A549 (cell line): Measurements from ENCODE around the gene GSTT2B. TPM values are rescaled to one million over a fixed set of nuclear protein-coding genes. Genes with fewer than 3 reads are reported as not detected.

Source experiments
- ATAC-seq, 2 experiments: fragments of 200-7000 bp in 1 of 2; fragments of >200 bp in 1 of 2; cut with Nextera tagmentation in 1 of 2; cut with Tn5 transposase in 1 of 2; 3 replicates each; pipeline versions ENCODE4 v1.8.0 to v1.9.1; 2018 to 2020; ENCODE audit warnings: mild to moderate bottlenecking in 1 of 2, moderate library complexity in 1 of 2
- CTCF ChIA-PET: fragments of 300-600 bp; sonication (Branson Sonifier 250); formaldehyde crosslinking; extraction: SDS; loops from one replicate; lab custom pipeline; 2021; ENCODE audit warnings: antibody characterized with exemption, inconsistent platforms; lab: Yijun Ruan, JAX
- POLR2A ChIA-PET: fragments of 350-600 bp; formaldehyde crosslinking; extraction: SDS; loops from one replicate; lab custom pipeline; 2021; ENCODE audit warnings: antibody characterized with exemption, inconsistent platforms; lab: Yijun Ruan, JAX
- DNase-seq, 2 experiments: peaks; one replicate each; pipeline versions ENCODE4 v3.0.0 to v3.0.0-alpha.2; 2011 to 2016; ENCODE audit warnings: low read depth in 1 of 2, low spot score in 1 of 2
- FAIRE-seq: peaks from 2 replicates; lab custom pipeline; 2011; peaks lifted over from hg19 to GRCh38; lab: Jason Lieb, UNC
- H3K27ac ChIP-seq, 2 experiments: fragments of >200 bp; sonication (Bioruptor Twin); formaldehyde crosslinking; 3 replicates each; pipeline ENCODE4 v1.5.1; 2016 to 2017
- H3K4me1 ChIP-seq: fragments of >200 bp; sonication (Bioruptor Twin); formaldehyde crosslinking; 3 replicates; pipeline ENCODE4 v1.6.1; 2016
- H3K4me2 ChIP-seq: fragments of >200 bp; sonication (Bioruptor Twin); formaldehyde crosslinking; 3 replicates; pipeline ENCODE4 v1.6.1; 2016
- H3K4me3 ChIP-seq: fragments of >200 bp; sonication (Bioruptor Twin); formaldehyde crosslinking; 3 replicates; pipeline ENCODE4 v1.5.1; 2016
- H3K9me3 ChIP-seq: fragments of >200 bp; sonication (Bioruptor Twin); formaldehyde crosslinking; 3 replicates; pipeline ENCODE4 v1.6.1; 2016
- BHLHE40 ChIP-seq: IDR thresholded peaks from 2 replicates; pipeline ENCODE4 v1.6.1; 2012; ENCODE audit warnings: low read depth, low read length, inconsistent platforms
- CHD4 ChIP-seq: fragments of 200-600 bp; sonication (generic); IDR thresholded peaks from 2 replicates; pipeline ENCODE4 v1.6.1; 2016; ENCODE audit warnings: antibody characterized with exemption, mild to moderate bottlenecking, borderline replicate concordance
- ELK1 ChIP-seq: fragments of 150-350 bp; IDR thresholded peaks from 2 replicates; pipeline ENCODE4 v1.6.1; 2014; ENCODE audit warnings: low read depth, mild to moderate bottlenecking, low read length
- FOXS1 ChIP-seq: fragments of 250-450 bp; sonication (Bioruptor Pico); IDR thresholded peaks from 2 replicates; pipeline ENCODE4 v1.5.0; 2020; ENCODE audit warnings: mild to moderate bottlenecking, moderate library complexity
- GATA3 ChIP-seq: IDR thresholded peaks from 2 replicates; pipeline ENCODE4 v1.6.1; 2012; ENCODE audit warnings: borderline replicate concordance
- JUNB ChIP-seq: fragments of >200 bp; sonication (Bioruptor Twin); formaldehyde crosslinking; IDR thresholded peaks from 2 replicates; pipeline ENCODE4 v1.6.1; 2016
- MYC ChIP-seq: IDR thresholded peaks from 2 replicates; pipeline ENCODE4 v1.6.1; 2012; ENCODE audit warnings: mild to moderate bottlenecking, inconsistent platforms, low read length, improper control_type of control experiment, borderline replicate concordance
- NR3C1 ChIP-seq: fragments of >200 bp; sonication (Bioruptor Twin); formaldehyde crosslinking; IDR thresholded peaks from 3 replicates; pipeline ENCODE4 v1.6.1; 2017
- PBX3 ChIP-seq: IDR thresholded peaks from 2 replicates; pipeline ENCODE4 v1.6.1; 2012
- RAD21 ChIP-seq, 2 experiments: fragments of >200 bp in 1 of 2; sonication (Bioruptor Twin) in 1 of 2; formaldehyde crosslinking in 1 of 2; IDR thresholded peaks in 1 of 2; conservative IDR thresholded peaks in 1 of 2; 2 replicates in 1 of 2; 3 replicates in 1 of 2; pipeline ENCODE4 v1.6.1; 2012 to 2018; ENCODE audit warnings: inconsistent platforms in 1 of 2
- RARB ChIP-seq: fragments of 250-450 bp; sonication (Bioruptor Pico); IDR thresholded peaks from 2 replicates; pipeline ENCODE4 v1.8.0; 2021; ENCODE audit warnings: mild to moderate bottlenecking, moderate library complexity
- SMC3 ChIP-seq: fragments of >200 bp; sonication (Bioruptor Twin); formaldehyde crosslinking; IDR thresholded peaks from 3 replicates; pipeline ENCODE4 v1.6.1; 2018; ENCODE audit warnings: inconsistent platforms
- SREBF2 ChIP-seq: fragments of 450-650 bp; IDR thresholded peaks from 2 replicates; pipeline ENCODE4 v1.6.1; 2014; ENCODE audit warnings: mild to moderate bottlenecking, moderate library complexity
- TFCP2L1 ChIP-seq: fragments of 250-450 bp; sonication (Bioruptor Pico); IDR thresholded peaks from 2 replicates; pipeline ENCODE4 v1.5.0; 2021; ENCODE audit warnings: mild to moderate bottlenecking
- TP53 ChIP-seq: fragments of 250-450 bp; sonication (Bioruptor Pico); IDR thresholded peaks from 2 replicates; pipeline ENCODE4 v1.5.0; 2021; ENCODE audit warnings: mild to moderate bottlenecking, moderate library complexity
- ZC3H11A ChIP-seq: fragments of 450-650 bp; IDR thresholded peaks from 2 replicates; pipeline ENCODE4 v1.6.1; 2014; ENCODE audit warnings: antibody characterized with exemption, mild to moderate bottlenecking
- WGBS: methylation state at CpG from one replicate; pipeline ENCODE4 v1.1.6; 2017; ENCODE audit errors: missing lambda C conversion rate; 5-methylcytosine and 5-hydroxymethylcytosine counted together
- polyA plus RNA-seq, 4 experiments: library from polyadenylated mRNA; depleted of rRNA in 3 of 4; stranded (reverse); fragments of >200 nt; fragmentation: RNase III in 1 of 4; extraction: RNeasy Plus Mini Kit Qiagen cat#74134 plus additional on column Dnase treatment in 1 of 4; gene quantifications; 2 replicates in 3 of 4; 3 replicates in 1 of 4; pipeline ENCODE4 v1.2.3, GENCODE V29; 2011 to 2017
- TF ChIP-seq, protein P1 (sequence below): fragments of 250-450 bp; sonication (Bioruptor Pico); IDR thresholded peaks from 2 replicates; pipeline ENCODE4 v1.5.0; 2021; ENCODE audit warnings: mild to moderate bottlenecking, moderate library complexity, borderline replicate concordance
- TF ChIP-seq, protein P2 (sequence below): fragments of >200 bp; sonication (Bioruptor Twin); formaldehyde crosslinking; IDR thresholded peaks from 2 replicates; pipeline ENCODE4 v1.6.1; 2016
- TF ChIP-seq, protein P3 (sequence below): fragments of 250-450 bp; sonication (Bioruptor Pico); IDR thresholded peaks from 2 replicates; pipeline ENCODE4 v1.5.0; 2020; ENCODE audit warnings: low read depth, mild to moderate bottlenecking, moderate library complexity

The GSTT2B gene
- polyA plus RNA-seq, 2 of the 4 experiments (the other 2 are of a cell fraction): 0.30 to 0.50 TPM

- TF ChIP-seq ELK1 (no peak), PBX3 (no peak)
- TF ChIP-seq, protein P1, sequence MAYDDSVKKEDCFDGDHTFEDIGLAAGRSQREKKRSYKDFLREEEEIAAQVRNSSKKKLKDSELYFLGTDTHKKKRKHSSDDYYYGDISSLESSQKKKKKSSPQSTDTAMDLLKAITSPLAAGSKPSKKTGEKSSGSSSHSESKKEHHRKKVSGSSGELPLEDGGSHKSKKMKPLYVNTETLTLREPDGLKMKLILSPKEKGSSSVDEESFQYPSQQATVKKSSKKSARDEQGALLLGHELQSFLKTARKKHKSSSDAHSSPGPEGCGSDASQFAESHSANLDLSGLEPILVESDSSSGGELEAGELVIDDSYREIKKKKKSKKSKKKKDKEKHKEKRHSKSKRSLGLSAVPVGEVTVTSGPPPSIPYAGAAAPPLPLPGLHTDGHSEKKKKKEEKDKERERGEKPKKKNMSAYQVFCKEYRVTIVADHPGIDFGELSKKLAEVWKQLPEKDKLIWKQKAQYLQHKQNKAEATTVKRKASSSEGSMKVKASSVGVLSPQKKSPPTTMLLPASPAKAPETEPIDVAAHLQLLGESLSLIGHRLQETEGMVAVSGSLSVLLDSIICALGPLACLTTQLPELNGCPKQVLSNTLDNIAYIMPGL (CRISPR knock-in tag): no peak
- TF ChIP-seq, all 56 proteins: peak for 0
Measured at GRCh38 chr22:23913661-23914353, 47.2 kb downstream of the GSTT2B start (continued).

DNA sequence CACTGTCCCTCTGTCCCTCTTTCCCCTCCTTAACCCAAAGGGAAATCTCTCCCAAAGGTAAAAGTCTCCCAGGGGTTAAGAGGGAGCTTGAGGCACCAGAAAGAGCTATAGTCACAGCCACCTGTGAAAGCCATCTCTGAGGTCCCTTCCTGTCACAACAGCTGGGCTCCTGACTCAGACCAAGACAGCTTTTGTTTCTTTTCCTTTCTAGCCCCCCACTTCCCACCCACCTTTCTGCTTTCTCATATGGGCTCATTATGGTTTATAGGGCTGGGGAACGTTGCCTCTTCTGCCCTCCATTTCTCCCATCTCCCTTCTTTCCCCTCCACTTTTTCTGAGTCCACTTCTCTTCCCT is 47.7 kb downstream of the GSTT2B start:
- whole genome bisulfite sequencing: 10% methylated on average over 1 of the region's 1 CpG
- no peak overlapping the region for H3K4me3 ChIP-seq
- no peaks in the 10 kb centered on the region for H3K4me1 ChIP-seq
- ChIA-PET CTCF (interaction anchor here (0.9 to 1.5 kb wide), 5 partner anchors 10 to 64 kb away, joined by 3 to 8 read pairs (median 4); partner anchors contain the start of gene MIF), POLR2A (no interaction called here)
- H3K4me2 ChIP-seq: no peak overlapping the region
- no peak for ATAC-seq
- H3K9me3 ChIP-seq: no peaks in the 10 kb centered on the region
- no peak for FAIRE-seq
- no peak overlapping the region for H3K27ac ChIP-seq
- no peak for DNase-seq
- no peak for TF ChIP-seq NR3C1

GRCh38 chr22:23912293-23912903 is 48.6 kb downstream of the GSTT2B start:
- DNase-seq (no peak), FAIRE-seq (no peak), ATAC-seq (no peak)
- no peak overlapping the region for H3K27ac ChIP-seq
- no peaks in the 10 kb centered on the region for H3K4me1 ChIP-seq
- WGBS: 61% methylated on average over 9 of the region's 9 CpGs
- CTCF ChIA-PET: interaction anchor here (1.3 to 1.5 kb wide), 4 partner anchors 9 to 63 kb away, joined by 4 to 8 read pairs (median 4); partner anchors contain the start of gene MIF
- H3K4me2 ChIP-seq: no peak overlapping the region
- POLR2A ChIA-PET: no interaction called here
- no peak for TF ChIP-seq SREBF2
- TF ChIP-seq JUNB: no peak
- TF ChIP-seq RARB (CRISPR knock-in tag): no peak
- no peak for TF ChIP-seq RAD21 (conservative IDR thresholded peaks at IDR 0.05 in 1 of 2, IDR thresholded peaks at IDR 0.05 in 1 of 2)
- H3K4me3 ChIP-seq: no peak overlapping the region
- no peaks in the 10 kb centered on the region for H3K9me3 ChIP-seq

DNA sequence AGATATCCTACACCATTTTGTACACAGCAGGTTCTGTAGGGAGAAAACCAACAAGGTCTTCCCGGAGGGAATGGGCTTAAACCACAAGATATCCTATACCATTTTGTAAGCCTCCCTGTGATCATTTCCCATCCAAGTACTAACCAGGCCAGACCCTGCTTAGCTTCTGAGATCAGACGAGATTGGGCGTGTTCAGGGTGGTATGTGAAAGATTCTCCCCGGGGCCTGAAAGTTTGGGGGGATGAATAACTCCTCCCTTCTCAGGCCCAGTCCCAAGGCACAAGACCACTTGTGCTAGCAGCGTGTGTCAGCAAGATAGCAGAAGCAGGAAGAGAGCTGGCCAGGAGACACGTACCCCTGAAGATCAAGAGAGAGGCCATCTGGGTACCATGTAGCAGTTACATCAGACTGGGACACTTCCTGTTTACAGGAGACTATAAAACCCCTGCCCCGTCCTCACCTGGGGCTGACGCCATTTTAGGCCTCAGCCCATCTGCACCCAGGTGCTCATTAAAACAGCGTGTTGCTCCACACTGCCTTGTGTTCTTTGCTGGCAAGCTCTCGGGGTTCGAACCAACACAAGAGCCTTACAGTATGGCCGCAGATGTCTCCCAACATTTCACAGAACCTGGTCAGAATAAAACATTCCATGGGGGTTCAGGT is 49.5 kb downstream of the GSTT2B start:
- ChIA-PET CTCF (interaction anchor here (0.7 to 1.4 kb wide), 2 partner anchors 8 to 146 kb away, joined by 3 to 4 read pairs; no protein-coding TSS in a partner anchor), POLR2A (interaction anchor here (1.8 kb wide), 1 partner anchor 17 kb away, joined by 3 read pairs; the partner anchor contains the start of gene MIF)
- no peak overlapping the region for H3K27ac ChIP-seq
- H3K9me3 ChIP-seq: no peaks in the 10 kb centered on the region
- 75% methylated on average over 10 of the region's 12 CpGs for WGBS
- ATAC-seq: no peak
- H3K4me3 ChIP-seq: no peak overlapping the region
- no peak for FAIRE-seq
- H3K4me2 ChIP-seq: no peak overlapping the region
- no peak for DNase-seq
- no peaks in the 10 kb centered on the region for H3K4me1 ChIP-seq
- TF ChIP-seq ELK1: no peak
- no peak for TF ChIP-seq ZC3H11A
- TF ChIP-seq TP53 (CRISPR knock-in tag): no peak
- no peak for TF ChIP-seq RARB (CRISPR knock-in tag)
- no peak for TF ChIP-seq FOXS1 (CRISPR knock-in tag)
- TF ChIP-seq TFCP2L1 (CRISPR knock-in tag): no peak
- TF ChIP-seq CHD4: no peak
- TF ChIP-seq MYC: no peak
- TF ChIP-seq BHLHE40: no peak
- TF ChIP-seq, protein P1 (CRISPR knock-in tag): no peak
- TF ChIP-seq, protein P2, sequence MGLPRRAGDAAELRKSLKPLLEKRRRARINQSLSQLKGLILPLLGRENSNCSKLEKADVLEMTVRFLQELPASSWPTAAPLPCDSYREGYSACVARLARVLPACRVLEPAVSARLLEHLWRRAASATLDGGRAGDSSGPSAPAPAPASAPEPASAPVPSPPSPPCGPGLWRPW: no peak
- TF ChIP-seq GATA3: no peak
- no peak for TF ChIP-seq SMC3
- TF ChIP-seq, protein P3, sequence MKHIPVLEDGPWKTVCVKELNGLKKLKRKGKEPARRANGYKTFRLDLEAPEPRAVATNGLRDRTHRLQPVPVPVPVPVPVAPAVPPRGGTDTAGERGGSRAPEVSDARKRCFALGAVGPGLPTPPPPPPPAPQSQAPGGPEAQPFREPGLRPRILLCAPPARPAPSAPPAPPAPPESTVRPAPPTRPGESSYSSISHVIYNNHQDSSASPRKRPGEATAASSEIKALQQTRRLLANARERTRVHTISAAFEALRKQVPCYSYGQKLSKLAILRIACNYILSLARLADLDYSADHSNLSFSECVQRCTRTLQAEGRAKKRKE (CRISPR knock-in tag): no peak
